ENCODE measurements around the gene HID1. TPM values are rescaled to one million over a fixed set of nuclear protein-coding genes. Genes with fewer than 3 reads are reported as not detected.

The HID1 gene
- total RNA-seq, 4 donors from 2014 or later, result 4.0 to 24.1 (median 6.1) TPM

DNA sequence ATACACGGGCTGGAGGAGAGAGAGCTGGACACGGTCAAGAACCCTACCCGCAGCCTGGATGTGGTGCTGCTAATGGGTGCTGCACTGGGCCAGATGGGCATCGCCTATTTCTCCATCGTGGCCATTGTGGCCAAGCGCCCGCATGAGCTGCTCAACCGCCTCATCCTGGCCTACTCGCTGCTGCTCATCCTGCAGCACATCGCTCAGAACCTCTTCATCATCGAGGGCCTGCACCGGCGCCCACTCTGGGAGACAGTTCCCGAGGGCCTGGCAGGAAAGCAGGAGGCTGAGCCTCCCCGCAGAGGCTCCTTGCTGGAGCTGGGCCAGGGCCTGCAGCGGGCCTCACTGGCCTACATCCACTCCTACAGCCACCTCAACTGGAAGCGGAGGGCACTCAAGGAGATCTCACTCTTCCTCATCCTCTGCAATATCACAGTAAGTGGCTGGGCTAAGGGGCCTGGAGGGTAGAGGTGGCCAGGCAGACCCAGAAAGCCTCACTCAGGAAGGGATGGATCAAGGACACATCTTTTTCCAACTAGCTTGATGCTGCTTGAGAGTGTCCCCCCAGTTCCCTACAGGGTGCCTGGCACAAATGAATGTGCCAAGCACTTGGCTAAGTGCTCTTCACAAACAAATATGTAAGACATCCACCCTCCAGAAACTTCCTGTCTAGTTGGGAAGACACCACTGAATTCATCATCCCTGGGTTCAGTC is 25.4 kb downstream of the HID1 start:
- ATAC-seq (ENCODE audit: low FRiP score) (no peak), DNase-seq (ENCODE audit: low spot score) (no peak)
- TF ChIP-seq, protein P1, sequence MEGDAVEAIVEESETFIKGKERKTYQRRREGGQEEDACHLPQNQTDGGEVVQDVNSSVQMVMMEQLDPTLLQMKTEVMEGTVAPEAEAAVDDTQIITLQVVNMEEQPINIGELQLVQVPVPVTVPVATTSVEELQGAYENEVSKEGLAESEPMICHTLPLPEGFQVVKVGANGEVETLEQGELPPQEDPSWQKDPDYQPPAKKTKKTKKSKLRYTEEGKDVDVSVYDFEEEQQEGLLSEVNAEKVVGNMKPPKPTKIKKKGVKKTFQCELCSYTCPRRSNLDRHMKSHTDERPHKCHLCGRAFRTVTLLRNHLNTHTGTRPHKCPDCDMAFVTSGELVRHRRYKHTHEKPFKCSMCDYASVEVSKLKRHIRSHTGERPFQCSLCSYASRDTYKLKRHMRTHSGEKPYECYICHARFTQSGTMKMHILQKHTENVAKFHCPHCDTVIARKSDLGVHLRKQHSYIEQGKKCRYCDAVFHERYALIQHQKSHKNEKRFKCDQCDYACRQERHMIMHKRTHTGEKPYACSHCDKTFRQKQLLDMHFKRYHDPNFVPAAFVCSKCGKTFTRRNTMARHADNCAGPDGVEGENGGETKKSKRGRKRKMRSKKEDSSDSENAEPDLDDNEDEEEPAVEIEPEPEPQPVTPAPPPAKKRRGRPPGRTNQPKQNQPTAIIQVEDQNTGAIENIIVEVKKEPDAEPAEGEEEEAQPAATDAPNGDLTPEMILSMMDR (IDR thresholded peaks at IDR 0.05), result no peak

DNA sequence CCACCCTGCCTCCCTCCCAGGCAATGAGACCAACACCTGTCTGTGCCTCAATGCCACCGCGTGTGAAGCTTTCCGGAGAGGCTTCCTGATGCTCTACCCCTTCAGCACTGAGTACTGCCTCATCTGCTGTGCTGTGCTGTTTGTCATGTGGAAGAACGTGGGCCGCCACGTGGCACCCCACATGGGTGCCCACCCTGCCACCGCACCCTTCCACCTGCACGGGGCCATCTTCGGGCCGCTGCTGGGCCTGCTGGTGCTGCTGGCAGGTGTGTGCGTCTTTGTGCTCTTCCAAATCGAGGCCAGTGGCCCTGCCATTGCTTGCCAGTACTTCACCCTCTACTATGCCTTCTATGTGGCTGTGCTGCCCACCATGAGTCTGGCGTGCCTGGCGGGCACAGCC is 25.9 kb downstream of the HID1 start:
- ATAC-seq (ENCODE audit: low FRiP score), result no peak
- TF ChIP-seq, protein P1 (IDR thresholded peaks at IDR 0.05), result no peak
- no peak for DNase-seq (ENCODE audit: low spot score)

GRCh38 chr17:74945543-74945942 is 27.0 kb downstream of the HID1 start:
- DNase-seq (ENCODE audit: low spot score), result no peak
- no peak for ATAC-seq (ENCODE audit: low FRiP score)
- TF ChIP-seq, protein P1 (IDR thresholded peaks at IDR 0.05), result no peak

DNA sequence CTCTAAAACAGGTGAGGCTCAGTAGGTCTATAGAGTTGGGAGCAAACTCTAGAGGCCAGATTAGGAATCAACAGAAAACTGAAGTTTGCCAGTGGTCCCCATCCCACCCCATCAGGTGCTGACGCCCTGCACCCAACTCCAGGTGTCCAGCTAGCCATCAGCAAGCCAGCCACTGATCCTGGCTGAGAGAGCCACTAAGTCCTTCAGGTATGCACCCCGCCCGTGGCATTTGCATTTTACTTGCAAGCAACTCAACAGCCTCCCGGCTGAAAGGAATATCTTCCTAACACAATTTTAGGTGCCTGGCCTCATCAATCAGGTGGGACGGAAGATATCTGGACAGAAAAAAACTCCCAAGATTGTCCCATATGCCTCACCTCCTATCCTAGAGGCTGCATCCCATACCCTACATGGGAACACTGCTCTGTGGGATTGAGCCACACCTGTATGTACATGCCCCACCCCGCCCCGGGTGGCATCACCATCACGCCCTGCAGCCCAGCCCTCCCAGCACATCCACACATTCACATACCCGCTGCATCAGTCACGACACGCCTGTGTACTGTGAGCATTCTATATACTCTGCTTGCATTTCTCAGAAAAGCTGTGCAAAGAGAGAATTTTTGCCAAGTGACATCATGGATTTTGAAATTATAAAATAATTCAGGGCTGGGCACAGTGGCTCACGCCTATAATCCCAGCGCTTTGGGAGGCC is 28.6 kb downstream of the HID1 start:
- DNase-seq (ENCODE audit: low spot score) (no peak), ATAC-seq (ENCODE audit: low FRiP score) (no peak)
- TF ChIP-seq, protein P1 (IDR thresholded peaks at IDR 0.05), result no peak

- TF ChIP-seq, protein P1 (IDR thresholded peaks at IDR 0.05), result no peak
- no peak for DNase-seq (ENCODE audit: low spot score)
- ATAC-seq (ENCODE audit: low FRiP score), result no peak
Measured at GRCh38 chr17:74941128-74941725, 31.3 kb downstream of the HID1 start.

DNA sequence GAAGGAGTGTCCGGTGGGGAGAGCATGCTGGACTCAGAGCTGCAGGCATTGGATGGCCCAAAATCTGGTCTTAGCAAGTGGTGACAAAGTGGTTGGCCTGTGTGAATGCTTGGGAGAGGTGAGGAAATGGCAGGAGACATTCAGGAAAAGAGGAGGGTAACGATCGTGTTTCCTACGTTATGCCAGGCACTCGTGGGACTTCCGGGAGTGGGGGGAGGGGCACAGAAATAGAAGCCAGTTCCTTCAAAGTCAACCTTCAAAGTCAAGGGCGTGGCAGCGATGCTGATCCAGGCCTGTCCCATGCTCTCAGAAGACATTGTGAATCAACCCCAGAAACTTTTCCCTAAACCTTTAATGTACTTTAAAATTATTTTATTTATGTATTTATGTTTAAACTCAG is 33.0 kb downstream of the HID1 start:
- TF ChIP-seq, protein P1 (IDR thresholded peaks at IDR 0.05), result no peak
- ATAC-seq (ENCODE audit: low FRiP score) (no peak), DNase-seq (ENCODE audit: low spot score) (no peak)

Measured in omental fat pad (tissue), 4 donors.